Smooth muscle cell (in vitro differentiated cells): ENCODE measurements around the gene MRPS11. TPM values are rescaled to one million over a fixed set of nuclear protein-coding genes. Genes with fewer than 3 reads are reported as not detected.

Experiments
- DNase-seq: peaks from one replicate; lab custom pipeline; 2025; ENCODE audit not compliant: unreplicated experiment; lab: John Stamatoyannopoulos, UW
- H2AFZ ChIP-seq: fragments of 200-600 bp; sonication (generic); 2 replicates; pipeline ENCODE4 v1.6.0; 2016; ENCODE audit warnings: antibody characterized with exemption, low read depth, mild to moderate bottlenecking
- H3F3A ChIP-seq: fragments of 200-600 bp; sonication (generic); 2 replicates; pipeline ENCODE4 v1.6.0; 2017; ENCODE audit warnings: antibody characterized with exemption, low read depth
- H3K27ac ChIP-seq: fragments of 200-600 bp; sonication (generic); 2 replicates; pipeline ENCODE4 v1.5.1; 2016; ENCODE audit warnings: low read depth, mild to moderate bottlenecking
- H3K27me3 ChIP-seq: fragments of 200-600 bp; sonication (generic); 2 replicates; pipeline ENCODE4 v1.6.1; 2016; ENCODE audit warnings: low read depth, mild to moderate bottlenecking
- H3K36me3 ChIP-seq: fragments of 200-600 bp; sonication (generic); 2 replicates; pipeline ENCODE4 v1.5.1; 2016; ENCODE audit warnings: low read depth
- H3K4me1 ChIP-seq: fragments of 200-600 bp; sonication (generic); 2 replicates; pipeline ENCODE4 v1.5.1; 2016; ENCODE audit warnings: low read depth
- H3K4me2 ChIP-seq: fragments of 200-600 bp; sonication (generic); 2 replicates; pipeline ENCODE4 v1.6.0; 2016; ENCODE audit warnings: mild to moderate bottlenecking
- H3K4me3 ChIP-seq: fragments of 200-600 bp; sonication (generic); 2 replicates; pipeline ENCODE4 v1.5.1; 2016; ENCODE audit warnings: mild to moderate bottlenecking
- H3K79me2 ChIP-seq: fragments of 200-600 bp; sonication (generic); 2 replicates; pipeline ENCODE4 v1.6.0; 2016; ENCODE audit warnings: low read depth, mild to moderate bottlenecking
- H3K9ac ChIP-seq: fragments of 200-600 bp; sonication (generic); 2 replicates; pipeline ENCODE4 v1.6.0; 2016; ENCODE audit warnings: low read depth
- H3K9me3 ChIP-seq: fragments of 200-600 bp; sonication (generic); replicated peaks from 2 replicates; pipeline ENCODE4 v1.5.1; 2016; ENCODE audit warnings: low read depth
- H4K20me1 ChIP-seq: fragments of 200-600 bp; sonication (generic); 2 replicates; pipeline ENCODE4 v1.6.0; 2016; ENCODE audit warnings: low read depth
- WGBS: methylation state at CpG from one replicate; pipeline ENCODE4 v1.1.7; 2016; ENCODE audit warnings: low lambda C conversion rate; 5-methylcytosine and 5-hydroxymethylcytosine counted together
- polyA plus RNA-seq: library from polyadenylated mRNA; unstranded; fragments of >200 nt; fragmentation: Nextera tagmentation; extraction: Ambion mirVana; gene quantifications from 2 replicates; pipeline ENCODE4 v1.2.1, GENCODE V29; 2016
- total RNA-seq: library from RNA; depleted of rRNA; stranded (reverse); fragments of >200 nt; gene quantifications from 2 replicates; pipeline ENCODE4 v1.2.3, GENCODE V29; 2014
- TF ChIP-seq, protein P1 (sequence below): fragments of 200-600 bp; sonication (generic); IDR thresholded peaks from 2 replicates; pipeline ENCODE4 v1.5.1; 2017; ENCODE audit warnings: borderline replicate concordance, mild to moderate bottlenecking, antibody characterized with exemption; ENCODE audit not compliant: insufficient read depth, poor library complexity, severe bottlenecking

The MRPS11 gene
- total and polyA plus RNA-seq, 2 experiments from 2014 or later = 39.1 to 69.1 TPM

DNA sequence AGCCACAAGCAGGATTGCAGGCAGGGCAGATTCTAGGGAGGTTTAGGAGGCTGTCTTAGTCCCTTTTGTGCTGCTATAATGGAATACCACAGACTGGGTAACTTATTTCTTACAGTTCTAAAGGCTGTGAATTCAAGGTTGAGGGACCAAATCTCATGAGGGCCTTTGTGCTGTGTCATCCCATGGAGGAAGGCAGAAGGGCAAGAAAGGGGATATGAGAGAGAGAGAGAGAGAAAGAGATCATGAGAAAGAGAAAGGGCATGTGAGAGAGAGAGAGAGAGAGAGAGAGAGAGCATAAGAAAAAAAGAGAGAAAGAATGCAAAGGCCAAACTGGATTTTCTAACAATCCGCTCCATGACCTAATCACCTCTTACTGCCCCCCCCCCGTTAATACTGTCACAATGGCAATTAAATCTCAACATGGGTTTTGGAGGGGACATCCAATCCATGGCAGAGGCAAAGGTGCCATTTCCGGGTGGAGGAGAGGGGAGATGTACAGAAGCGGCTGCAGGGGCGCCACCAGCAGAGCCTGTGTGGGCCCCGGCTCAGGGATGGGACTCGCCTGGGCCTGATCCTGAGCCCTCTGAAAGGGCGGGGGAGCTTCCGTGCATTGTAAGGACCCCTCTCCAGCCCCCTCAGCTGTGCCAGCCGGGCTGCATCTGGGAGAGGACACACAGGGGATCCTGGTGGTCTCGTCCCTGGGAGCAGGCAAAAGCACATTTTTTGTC is 20.5 kb downstream of the MRPS11 start:
- H3F3A ChIP-seq = no peaks in the 10 kb centered on the region
- no peaks in the 10 kb centered on the region for H3K79me2 ChIP-seq
- H3K4me1 ChIP-seq = peaks cover 21% of the 10 kb centered on the region
- no peak for DNase-seq
- no peak overlapping the region for H3K4me3 ChIP-seq
- H2AFZ ChIP-seq = no peak overlapping the region
- H4K20me1 ChIP-seq = no peaks in the 10 kb centered on the region
- no peaks in the 10 kb centered on the region for H3K9me3 ChIP-seq
- no peak overlapping the region for H3K4me2 ChIP-seq
- no peak overlapping the region for H3K9ac ChIP-seq
- no peaks in the 10 kb centered on the region for H3K27me3 ChIP-seq
- TF ChIP-seq, protein P1, sequence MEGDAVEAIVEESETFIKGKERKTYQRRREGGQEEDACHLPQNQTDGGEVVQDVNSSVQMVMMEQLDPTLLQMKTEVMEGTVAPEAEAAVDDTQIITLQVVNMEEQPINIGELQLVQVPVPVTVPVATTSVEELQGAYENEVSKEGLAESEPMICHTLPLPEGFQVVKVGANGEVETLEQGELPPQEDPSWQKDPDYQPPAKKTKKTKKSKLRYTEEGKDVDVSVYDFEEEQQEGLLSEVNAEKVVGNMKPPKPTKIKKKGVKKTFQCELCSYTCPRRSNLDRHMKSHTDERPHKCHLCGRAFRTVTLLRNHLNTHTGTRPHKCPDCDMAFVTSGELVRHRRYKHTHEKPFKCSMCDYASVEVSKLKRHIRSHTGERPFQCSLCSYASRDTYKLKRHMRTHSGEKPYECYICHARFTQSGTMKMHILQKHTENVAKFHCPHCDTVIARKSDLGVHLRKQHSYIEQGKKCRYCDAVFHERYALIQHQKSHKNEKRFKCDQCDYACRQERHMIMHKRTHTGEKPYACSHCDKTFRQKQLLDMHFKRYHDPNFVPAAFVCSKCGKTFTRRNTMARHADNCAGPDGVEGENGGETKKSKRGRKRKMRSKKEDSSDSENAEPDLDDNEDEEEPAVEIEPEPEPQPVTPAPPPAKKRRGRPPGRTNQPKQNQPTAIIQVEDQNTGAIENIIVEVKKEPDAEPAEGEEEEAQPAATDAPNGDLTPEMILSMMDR = no peak
- 77% methylated on average over 11 of the region's 11 CpGs for WGBS
- no peaks in the 10 kb centered on the region for H3K36me3 ChIP-seq
- H3K27ac ChIP-seq = no peak overlapping the region

DNA sequence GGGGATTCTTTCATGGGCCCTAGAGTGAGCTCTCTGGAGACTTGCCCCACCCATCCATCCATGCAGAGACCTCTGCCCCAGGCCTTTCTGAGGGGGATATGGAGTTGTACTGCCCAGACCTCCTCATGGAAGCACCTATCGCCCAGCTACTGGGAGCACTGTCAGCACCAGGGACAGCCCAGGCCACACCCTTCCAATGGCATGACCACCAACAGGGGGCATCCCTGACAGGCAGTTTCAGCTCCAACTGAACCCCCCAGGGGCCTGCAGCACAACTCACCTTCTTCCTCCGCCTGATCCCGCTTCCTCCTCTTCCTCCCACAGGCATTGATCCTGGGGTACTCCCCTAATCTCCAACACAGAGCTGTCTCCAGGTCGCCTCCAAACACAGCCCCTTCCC is 21.8 kb downstream of the MRPS11 start:
- H3K4me1 ChIP-seq = peaks cover 17% of the 10 kb centered on the region
- H4K20me1 ChIP-seq = no peaks in the 10 kb centered on the region
- no peaks in the 10 kb centered on the region for H3F3A ChIP-seq
- H3K27ac ChIP-seq = no peak overlapping the region
- H3K79me2 ChIP-seq = no peaks in the 10 kb centered on the region
- no peak overlapping the region for H3K4me2 ChIP-seq
- DNase-seq = no peak
- H3K36me3 ChIP-seq = no peaks in the 10 kb centered on the region
- no peak overlapping the region for H3K4me3 ChIP-seq
- WGBS = 76% methylated on average over 4 of the region's 4 CpGs
- H2AFZ ChIP-seq = no peak overlapping the region
- H3K27me3 ChIP-seq = no peaks in the 10 kb centered on the region
- TF ChIP-seq, protein P1 = no peak
- no peak overlapping the region for H3K9ac ChIP-seq
- no peaks in the 10 kb centered on the region for H3K9me3 ChIP-seq

DNA sequence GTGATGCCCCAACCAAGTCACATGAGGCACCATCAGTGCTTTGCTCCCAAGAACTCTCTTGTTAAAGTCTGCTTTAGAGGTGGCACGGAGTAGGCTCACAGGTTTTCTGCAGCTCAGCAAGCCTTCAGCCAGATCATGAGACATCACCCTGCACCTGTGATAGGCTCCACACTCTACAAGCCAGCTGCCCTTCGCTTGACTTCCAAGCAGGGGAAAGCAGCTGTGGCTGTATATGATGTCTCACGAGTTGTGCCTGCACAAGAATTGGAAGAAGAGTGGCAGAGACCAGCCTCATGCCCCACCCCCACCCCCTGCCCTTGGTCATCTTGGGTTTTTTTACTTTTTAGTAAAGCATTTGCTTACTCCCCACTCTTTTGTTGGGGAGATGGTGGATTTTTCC is 22.5 kb downstream of the MRPS11 start:
- Histone ChIP-seq H2AFZ (no peak overlapping the region), H4K20me1 (no peaks in the 10 kb centered on the region), H3K9ac (no peak overlapping the region), H3K4me1 (peaks cover 10% of the 10 kb centered on the region), H3K79me2 (no peaks in the 10 kb centered on the region), H3K27me3 (no peaks in the 10 kb centered on the region), H3K36me3 (no peaks in the 10 kb centered on the region), H3K4me3 (no peak overlapping the region), H3F3A (no peaks in the 10 kb centered on the region), H3K27ac (no peak overlapping the region), H3K4me2 (no peak overlapping the region), H3K9me3 (no peaks in the 10 kb centered on the region)
- no peak for DNase-seq
- TF ChIP-seq, protein P1 = no peak
- WGBS = 94% methylated on average over 3 of the region's 3 CpGs

DNA sequence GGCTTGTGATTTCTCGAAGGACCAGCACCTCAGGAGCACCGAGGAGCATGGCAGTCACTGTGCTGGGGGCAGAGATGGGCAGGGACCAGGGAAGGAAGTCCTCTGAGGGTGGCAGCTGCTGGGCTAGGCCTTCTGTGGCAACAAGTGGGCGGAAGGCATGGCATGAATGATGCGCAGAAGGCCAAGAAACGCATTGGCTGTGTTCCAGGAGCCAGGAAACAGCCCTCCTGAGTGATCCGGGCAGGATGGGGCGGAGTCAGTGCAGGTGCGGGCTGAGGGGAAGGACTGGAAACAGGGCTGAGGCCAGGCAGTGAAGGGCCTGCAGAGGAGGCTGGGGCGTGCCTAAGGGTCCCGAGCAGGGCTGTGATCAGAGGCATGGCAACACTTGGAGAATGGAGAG is 23.6 kb downstream of the MRPS11 start:
- Histone ChIP-seq H3K27me3 (no peaks in the 10 kb centered on the region), H3K36me3 (no peaks in the 10 kb centered on the region), H3K9ac (no peak overlapping the region), H3F3A (no peaks in the 10 kb centered on the region), H3K27ac (no peak overlapping the region), H3K4me3 (no peak overlapping the region), H3K79me2 (no peaks in the 10 kb centered on the region), H3K4me2 (no peak overlapping the region), H4K20me1 (no peaks in the 10 kb centered on the region), H3K9me3 (no peaks in the 10 kb centered on the region), H3K4me1 (peaks cover 3% of the 10 kb centered on the region), H2AFZ (no peak overlapping the region)
- WGBS = 86% methylated on average over 10 of the region's 10 CpGs
- no peak for DNase-seq
- TF ChIP-seq, protein P1 = no peak
